ENCODE measurements around the gene SH2B3.

DNA sequence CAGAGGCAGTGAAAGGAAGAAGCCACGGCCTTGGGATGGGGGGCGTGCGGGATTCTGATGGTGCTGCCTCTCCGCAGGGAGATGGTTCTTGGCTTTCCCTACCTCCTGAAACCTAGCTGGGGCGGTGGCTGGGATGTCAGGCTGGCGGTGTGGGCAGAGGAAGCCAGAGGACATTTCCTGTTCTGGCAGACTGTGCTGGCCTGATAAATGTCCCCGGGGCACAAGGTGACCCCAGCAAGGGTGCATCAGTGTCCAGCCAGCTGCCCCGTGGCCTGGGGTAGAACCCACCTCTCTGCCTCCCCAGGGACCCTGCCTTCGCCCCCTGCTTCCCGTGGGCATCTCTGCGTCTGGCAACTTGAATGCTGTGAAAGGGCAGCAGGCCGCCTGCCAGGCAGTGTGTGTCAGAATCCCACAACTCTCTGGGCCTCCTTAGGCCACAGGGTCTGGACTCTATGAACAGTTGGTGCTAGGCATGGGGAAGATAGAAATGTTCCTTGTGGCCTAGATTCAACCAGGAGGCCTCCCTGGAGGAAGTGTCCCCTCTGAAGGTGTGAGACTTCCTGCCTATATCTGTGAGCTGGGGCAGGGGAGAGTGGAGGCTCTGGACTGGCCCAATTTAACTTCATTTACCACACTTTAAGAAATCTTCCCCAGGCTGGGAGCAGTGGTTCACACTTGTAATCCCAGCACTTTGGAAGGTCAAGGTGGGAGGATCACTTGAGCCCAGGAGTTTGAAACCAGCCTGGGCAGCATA is 4.9 kb downstream of the SH2B3 start:
- TF ChIP-seq EZH2 (IDR thresholded peaks at IDR 0.05; ENCODE audit: borderline replicate concordance, low read depth, low read length, severe bottlenecking) (no peak), POLR2A (IDR thresholded peaks at IDR 0.05; ENCODE audit: low read depth, low read length) (no peak), POLR2AphosphoS5 (IDR thresholded peaks at IDR 0.05; ENCODE audit: insufficient read depth, low read depth, low read length) (no peak), JUN (IDR thresholded peaks at IDR 0.05; ENCODE audit: borderline replicate concordance, insufficient read depth, insufficient read length, low read depth) (no peak), FOS (IDR thresholded peaks at IDR 0.05; ENCODE audit: borderline replicate concordance, insufficient read depth, low read length) (no peak), MYC (IDR thresholded peaks at IDR 0.05; ENCODE audit: low read depth, low read length) (no peak)
- TF ChIP-seq, protein P1, sequence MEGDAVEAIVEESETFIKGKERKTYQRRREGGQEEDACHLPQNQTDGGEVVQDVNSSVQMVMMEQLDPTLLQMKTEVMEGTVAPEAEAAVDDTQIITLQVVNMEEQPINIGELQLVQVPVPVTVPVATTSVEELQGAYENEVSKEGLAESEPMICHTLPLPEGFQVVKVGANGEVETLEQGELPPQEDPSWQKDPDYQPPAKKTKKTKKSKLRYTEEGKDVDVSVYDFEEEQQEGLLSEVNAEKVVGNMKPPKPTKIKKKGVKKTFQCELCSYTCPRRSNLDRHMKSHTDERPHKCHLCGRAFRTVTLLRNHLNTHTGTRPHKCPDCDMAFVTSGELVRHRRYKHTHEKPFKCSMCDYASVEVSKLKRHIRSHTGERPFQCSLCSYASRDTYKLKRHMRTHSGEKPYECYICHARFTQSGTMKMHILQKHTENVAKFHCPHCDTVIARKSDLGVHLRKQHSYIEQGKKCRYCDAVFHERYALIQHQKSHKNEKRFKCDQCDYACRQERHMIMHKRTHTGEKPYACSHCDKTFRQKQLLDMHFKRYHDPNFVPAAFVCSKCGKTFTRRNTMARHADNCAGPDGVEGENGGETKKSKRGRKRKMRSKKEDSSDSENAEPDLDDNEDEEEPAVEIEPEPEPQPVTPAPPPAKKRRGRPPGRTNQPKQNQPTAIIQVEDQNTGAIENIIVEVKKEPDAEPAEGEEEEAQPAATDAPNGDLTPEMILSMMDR (IDR thresholded peaks at IDR 0.05; ENCODE audit: extremely low read depth in 1 of 2, insufficient read depth in 1 of 2, low read depth in 1 of 2, low read length in 2 of 2), result no peak
- TF ChIP-seq, protein P2, sequence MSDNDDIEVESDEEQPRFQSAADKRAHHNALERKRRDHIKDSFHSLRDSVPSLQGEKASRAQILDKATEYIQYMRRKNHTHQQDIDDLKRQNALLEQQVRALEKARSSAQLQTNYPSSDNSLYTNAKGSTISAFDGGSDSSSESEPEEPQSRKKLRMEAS (IDR thresholded peaks at IDR 0.05; ENCODE audit: insufficient read depth, insufficient read length), result no peak

Measured in endothelial cell of umbilical vein (primary cell).